Psoas muscle (tissue), 8 donors: Measurements from ENCODE around the gene OBSCN. TPM values are rescaled to one million over a fixed set of nuclear protein-coding genes. Genes with fewer than 3 reads are reported as not detected.

Experiments used
- ATAC-seq, 4 donors: fragments of 200-7000 bp; cut with Tn5 transposase; one replicate each; pipeline ENCODE4 v1.9.1; 2020; ENCODE audit warnings: moderate library complexity in 3 of 4, mild to moderate bottlenecking in 2 of 4
- DNase-seq, 2 donors: peaks; one replicate each; pipeline ENCODE4 v3.0.0-alpha.2; 2020
- H3K27ac ChIP-seq: fragments of 200-600 bp; one replicate; pipeline ENCODE4 v1.8.0; 2022
- H3K27me3 ChIP-seq, 3 donors: fragments of 200-600 bp in 1 of 3; one replicate each; pipeline versions ENCODE4 v1.6.1 to v1.8.0; 2013 to 2022; ENCODE audit warnings: low read length in 2 of 3, mild to moderate bottlenecking in 2 of 3, moderate library complexity in 1 of 3; ENCODE audit not compliant: insufficient read depth in 3 of 3
- H3K36me3 ChIP-seq, 2 donors: fragments of 200-600 bp in 1 of 2; one replicate each; pipeline versions ENCODE4 v1.6.1 to v1.8.0; 2013 to 2022; ENCODE audit warnings: low read depth in 1 of 2, mild to moderate bottlenecking in 1 of 2, moderate library complexity in 1 of 2; ENCODE audit not compliant: insufficient read depth in 1 of 2
- H3K4me1 ChIP-seq: fragments of 200-600 bp; one replicate; pipeline ENCODE4 v1.8.0; 2022
- H3K4me3 ChIP-seq: fragments of 200-600 bp; one replicate; pipeline ENCODE4 v1.8.0; 2022; ENCODE audit warnings: mild to moderate bottlenecking
- H3K9me3 ChIP-seq: fragments of 200-600 bp; one replicate; pipeline ENCODE4 v1.8.0; 2022
- WGBS, 3 donors: extraction: QIAGEN DNeasy Blood & Tissue Kit; methylation state at CpG; one replicate each; pipeline versions ENCODE4 v1.1.6 to v1.1.7; 2013; 5-methylcytosine and 5-hydroxymethylcytosine counted together
- intact Hi-C, 2 donors: fragments of 100-400 bp; cut with DNase I; formaldehyde crosslinking; loops; one replicate each; pipeline versions ENCODE4 v1.11.0 to v1.14.2; 2022
- polyA plus RNA-seq, 3 donors: library from polyadenylated mRNA; stranded (reverse); fragments of 200-250 nt; gene quantifications; one replicate each; pipeline ENCODE4 v1.2.3, GENCODE V29; 2013
- total RNA-seq, 4 donors: library from RNA; stranded (reverse); fragmentation: NEBNext Ultra II Directional in 2 of 4; extraction: Animal tissue kit (Norgen Biotek cat#: 25700) in 2 of 4; gene quantifications; one replicate each; pipeline versions ENCODE4 v1.2.1 to v1.2.4, GENCODE V29; 2021 to 2023
- TF ChIP-seq, protein P1 (sequence below): fragments of 200-600 bp; IDR thresholded peaks from one replicate; pipeline ENCODE4 v1.8.0; 2022; ENCODE audit warnings: antibody characterized with exemption
- donor health status: healthy with polysubstance abuse.
- donor health status: DM: no; HTN: no; CAD: no; lungs with moderate emphysema.
- donor health status: Bipolar disorder and iron deficiency.
- donor health status: healthy.
- donor health status: DM: yes; HTN: yes; CAD: no.
- donor health status: DM: no; HTN: no; CAD: no.
- donor health status: DM: no; HTN: no; CAD: no.
- donor health status: DM: yes; HTN: yes; CAD: no.

The OBSCN gene
- total and polyA plus RNA-seq, 7 donors, result 397 to 1,869 (median 1,061) TPM

DNA sequence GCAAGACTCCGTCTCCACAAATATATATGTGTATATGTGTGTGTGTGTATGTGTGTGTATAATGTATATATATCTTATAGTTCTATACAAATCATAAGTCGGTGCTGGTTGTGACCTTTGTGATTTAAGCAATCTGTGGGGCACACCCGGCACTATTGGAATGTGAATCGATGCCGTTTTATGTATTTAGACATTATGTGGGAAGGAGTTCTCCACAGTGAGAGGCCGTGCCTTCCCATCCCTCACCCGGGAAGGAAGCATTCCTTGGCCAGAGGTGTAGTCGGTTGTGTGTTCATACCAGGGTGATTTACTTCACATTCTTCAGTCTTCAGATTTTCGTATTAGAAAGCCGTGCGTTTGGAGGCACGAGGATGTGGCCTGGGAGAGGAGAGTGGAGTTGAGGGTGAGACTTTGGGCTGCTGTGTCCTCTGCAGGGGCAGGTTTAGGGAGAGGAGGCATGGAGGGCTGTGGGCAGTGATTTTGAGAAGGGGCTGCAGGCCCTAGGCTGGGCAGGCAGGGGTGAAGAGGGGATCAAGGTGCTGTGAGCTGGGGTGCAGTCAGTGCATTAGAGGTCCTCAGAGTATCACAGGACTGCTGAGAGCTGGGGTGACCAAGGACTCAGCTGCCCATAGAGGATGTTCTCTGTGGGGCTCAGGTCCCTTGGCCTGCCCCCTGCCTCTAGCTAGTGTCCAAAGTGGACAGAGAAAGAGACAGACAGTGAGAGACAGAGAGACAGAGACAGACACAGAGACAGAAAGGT, 141.0 kb downstream of the OBSCN start:
- ATAC-seq (no peak), DNase-seq (peak in 1 of 2 donors; percentile 33)
- 61 to 79% (median 70%) methylated on average over 12 of the region's 12 CpGs for WGBS, 3 donors
- H3K36me3 ChIP-seq, result peaks cover 3 to 97% of the 10 kb centered on the region in 2 donors
- H3K4me1 ChIP-seq, result peaks cover 10% of the 10 kb centered on the region
- intact Hi-C loops, result no loop called here
- TF ChIP-seq, protein P1, sequence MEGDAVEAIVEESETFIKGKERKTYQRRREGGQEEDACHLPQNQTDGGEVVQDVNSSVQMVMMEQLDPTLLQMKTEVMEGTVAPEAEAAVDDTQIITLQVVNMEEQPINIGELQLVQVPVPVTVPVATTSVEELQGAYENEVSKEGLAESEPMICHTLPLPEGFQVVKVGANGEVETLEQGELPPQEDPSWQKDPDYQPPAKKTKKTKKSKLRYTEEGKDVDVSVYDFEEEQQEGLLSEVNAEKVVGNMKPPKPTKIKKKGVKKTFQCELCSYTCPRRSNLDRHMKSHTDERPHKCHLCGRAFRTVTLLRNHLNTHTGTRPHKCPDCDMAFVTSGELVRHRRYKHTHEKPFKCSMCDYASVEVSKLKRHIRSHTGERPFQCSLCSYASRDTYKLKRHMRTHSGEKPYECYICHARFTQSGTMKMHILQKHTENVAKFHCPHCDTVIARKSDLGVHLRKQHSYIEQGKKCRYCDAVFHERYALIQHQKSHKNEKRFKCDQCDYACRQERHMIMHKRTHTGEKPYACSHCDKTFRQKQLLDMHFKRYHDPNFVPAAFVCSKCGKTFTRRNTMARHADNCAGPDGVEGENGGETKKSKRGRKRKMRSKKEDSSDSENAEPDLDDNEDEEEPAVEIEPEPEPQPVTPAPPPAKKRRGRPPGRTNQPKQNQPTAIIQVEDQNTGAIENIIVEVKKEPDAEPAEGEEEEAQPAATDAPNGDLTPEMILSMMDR, result no peak
- no peak overlapping the region for H3K27ac ChIP-seq
- H3K4me3 ChIP-seq, result no peak overlapping the region
- no peaks in the 10 kb centered on the region for H3K27me3 ChIP-seq
- H3K9me3 ChIP-seq, result no peaks in the 10 kb centered on the region

DNA sequence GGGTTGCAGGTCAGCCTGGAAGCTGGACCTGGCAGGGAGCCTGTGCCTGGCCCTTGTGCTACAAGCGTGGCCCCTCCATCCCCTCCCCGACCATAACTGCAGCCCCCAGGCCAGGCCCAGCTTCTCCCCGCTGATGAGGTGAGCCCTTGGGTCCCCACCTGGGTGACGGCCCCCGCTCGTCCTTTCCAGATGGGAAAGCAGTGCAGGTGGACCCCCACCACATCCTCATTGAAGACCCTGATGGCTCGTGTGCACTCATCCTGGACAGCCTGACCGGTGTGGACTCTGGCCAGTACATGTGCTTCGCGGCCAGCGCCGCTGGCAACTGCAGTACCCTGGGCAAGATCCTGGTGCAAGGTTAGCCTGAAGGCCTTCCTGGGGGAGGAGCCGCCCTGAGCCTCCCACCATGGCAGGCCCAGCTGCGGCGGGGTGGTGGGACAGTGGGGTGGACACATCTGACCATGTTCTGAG, 141.9 kb downstream of the OBSCN start:
- H3K27me3 ChIP-seq, result no peaks in the 10 kb centered on the region
- TF ChIP-seq, protein P1, result no peak
- no peak overlapping the region for H3K27ac ChIP-seq
- peaks cover 7% of the 10 kb centered on the region for H3K4me1 ChIP-seq
- no peaks in the 10 kb centered on the region for H3K9me3 ChIP-seq
- ATAC-seq, result peak in 2 of 4 donors; percentile 2 to 3
- no peak overlapping the region for H3K4me3 ChIP-seq
- DNase-seq, result peak; percentile 14 to 59
- WGBS, 3 donors, result 60 to 85% (median 68%) methylated on average over 13 to 15 of the region's 15 CpGs
- peaks cover 3 to 97% of the 10 kb centered on the region in 2 donors for H3K36me3 ChIP-seq
- intact Hi-C loops, result no loop called here

DNA sequence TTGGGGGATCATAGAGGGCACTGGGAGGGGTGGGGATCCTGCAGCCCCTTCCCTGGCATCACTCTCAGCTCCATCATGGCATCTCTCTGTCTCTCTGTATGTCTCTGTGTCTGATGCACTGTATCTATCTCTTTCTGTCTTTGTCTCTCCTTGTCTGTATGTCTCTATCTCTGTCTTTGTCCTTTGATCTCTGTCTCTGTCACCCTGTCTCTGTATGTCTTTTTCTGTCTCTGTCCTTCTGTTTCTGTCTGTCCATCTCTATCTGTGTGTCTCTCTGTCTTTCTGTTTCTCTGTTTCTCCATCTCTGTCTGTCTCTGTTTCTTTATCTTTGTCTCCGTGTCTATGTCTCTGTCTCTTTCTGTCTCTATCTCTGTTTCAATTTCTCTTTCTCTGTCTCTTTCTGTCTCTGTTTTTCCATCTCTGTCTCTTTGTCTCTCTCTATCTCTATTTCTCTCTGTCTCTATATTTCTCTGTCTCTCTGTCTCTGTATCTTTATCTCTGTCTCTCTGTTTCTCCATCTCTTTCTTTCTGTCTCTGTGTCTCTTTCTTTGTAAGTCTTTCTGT, 142.4 kb downstream of the OBSCN start:
- no peak overlapping the region for H3K4me3 ChIP-seq
- intact Hi-C loops, result no loop called here
- no peaks in the 10 kb centered on the region for H3K27me3 ChIP-seq
- H3K27ac ChIP-seq, result no peak overlapping the region
- 90 to 96% (median 95%) methylated on average over 1 of the region's 1 CpG for WGBS, 3 donors
- DNase-seq (no peak), ATAC-seq (no peak)
- TF ChIP-seq, protein P1, result no peak
- peaks cover 6% of the 10 kb centered on the region for H3K4me1 ChIP-seq
- H3K36me3 ChIP-seq, result peaks cover 3 to 97% of the 10 kb centered on the region in 2 donors
- no peaks in the 10 kb centered on the region for H3K9me3 ChIP-seq

DNA sequence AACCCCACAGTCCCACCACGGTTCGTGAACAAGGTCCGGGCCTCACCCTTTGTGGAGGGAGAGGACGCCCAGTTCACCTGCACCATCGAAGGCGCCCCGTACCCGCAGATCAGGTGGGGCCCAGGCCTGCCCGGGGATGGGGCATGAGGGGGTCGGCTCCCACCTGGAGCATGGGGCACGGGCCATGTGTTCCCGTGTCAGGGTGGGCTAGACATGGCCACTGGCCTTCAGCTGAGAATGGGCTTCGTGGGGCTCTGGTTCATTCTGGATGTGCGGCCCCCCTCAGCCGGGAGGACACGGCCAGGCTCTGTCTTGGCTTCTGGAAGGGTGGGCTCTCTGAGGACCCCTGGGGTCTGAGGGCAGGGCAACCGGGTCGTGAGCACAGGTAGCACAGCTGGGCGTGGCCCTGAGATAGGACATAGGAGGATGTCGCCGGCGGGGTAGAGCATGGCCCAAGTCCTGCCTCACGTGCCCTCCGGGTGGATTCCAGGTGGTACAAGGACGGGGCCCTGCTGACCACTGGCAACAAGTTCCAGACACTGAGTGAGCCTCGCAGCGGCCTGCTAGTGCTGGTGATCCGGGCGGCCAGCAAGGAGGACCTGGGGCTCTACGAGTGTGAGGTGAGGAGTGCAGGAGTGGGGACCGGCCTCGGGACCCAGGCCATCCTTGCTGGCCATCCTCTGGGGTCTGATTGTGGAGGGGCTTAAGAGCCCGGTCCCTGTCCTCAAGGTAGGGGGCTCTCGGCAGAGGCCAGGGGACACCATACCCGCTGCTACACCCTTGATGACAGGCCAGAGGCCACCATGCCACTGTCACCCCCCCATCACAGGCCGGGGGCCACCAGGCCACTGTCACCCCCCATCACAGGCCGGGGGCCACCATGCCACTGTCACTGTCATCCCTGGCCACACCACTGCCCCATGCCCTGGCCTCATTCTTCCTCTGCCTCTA, 143.3 kb downstream of the OBSCN start:
- Histone ChIP-seq H3K27me3 (no peaks in the 10 kb centered on the region), H3K9me3 (no peaks in the 10 kb centered on the region), H3K27ac (peak overlapping the region; percentile 0), H3K36me3 (peaks cover 3 to 97% of the 10 kb centered on the region in 2 donors), H3K4me1 (peaks cover 1% of the 10 kb centered on the region), H3K4me3 (no peak overlapping the region)
- WGBS, 3 donors, result 81 to 90% (median 81%) methylated on average over 36 to 37 of the region's 37 CpGs
- intact Hi-C loops, result no loop called here
- ATAC-seq (peak in 2 of 4 donors; percentile 2), DNase-seq (peak; percentile 15 to 54)
- TF ChIP-seq, protein P1, result no peak
